Fibroblast of lung (primary cell): Measurements from ENCODE around the gene MPDZ.

Experiments
- CTCF ChIP-seq, 2 donors: IDR thresholded peaks in 1 of 2; conservative IDR thresholded peaks in 1 of 2; 1 replicate in 1 of 2; 2 replicates in 1 of 2; pipeline ENCODE4 v1.5.1; 2011 to 2012; ENCODE audit warnings: low read length in 2 of 2, control low read depth in 1 of 2, inconsistent platforms in 1 of 2, low read depth in 1 of 2, mild to moderate bottlenecking in 1 of 2
- EZH2 ChIP-seq: IDR thresholded peaks from 2 replicates; pipeline ENCODE4 v1.5.1; 2012; ENCODE audit warnings: low read length, control low read depth, mild to moderate bottlenecking; ENCODE audit errors: missing control alignments

DNA sequence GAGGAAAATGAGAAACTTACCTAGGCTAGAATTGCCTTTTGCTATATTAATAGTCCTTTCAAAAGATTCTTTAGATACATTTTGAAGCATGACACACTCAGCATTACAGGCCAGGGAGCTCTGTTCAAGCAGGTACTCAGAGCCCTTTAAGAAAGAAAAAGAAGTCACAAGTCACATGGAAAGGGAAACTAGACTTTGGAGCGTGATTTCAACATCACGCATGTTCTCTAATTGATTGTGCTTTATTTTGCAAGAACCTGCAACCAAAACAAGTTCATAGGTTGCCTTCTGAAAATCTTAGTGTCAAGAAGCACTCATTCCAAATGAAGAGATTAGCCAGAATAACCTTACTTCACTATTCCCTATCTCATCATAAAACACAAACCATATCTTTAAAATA is 103.8 kb downstream of the MPDZ start:
- TF ChIP-seq CTCF (conservative IDR thresholded peaks at IDR 0.05 in 1 of 2, IDR thresholded peaks at IDR 0.05 in 1 of 2; ENCODE audit: low read depth in 1 of 2, low read length in 2 of 2) (no peak), EZH2 (no peak)
